CD4-positive, alpha-beta T cell treated with Interleukin-10 for 1 hour (primary cell): ENCODE measurements around the gene FBXL5.
A peak's percentile ranks its signal among the peaks of the same experiment; 100 is the strongest.
"Not testable (repeated sequence)": the region's sequence is repeated elsewhere in the genome, so short reads cannot be mapped to it uniquely, and the experiment has no call there.

ENCODE experiments used
- DNase-seq: peaks from one replicate; pipeline ENCODE4 v3.0.0-alpha.2; 2020

Gene FBXL5

DNA sequence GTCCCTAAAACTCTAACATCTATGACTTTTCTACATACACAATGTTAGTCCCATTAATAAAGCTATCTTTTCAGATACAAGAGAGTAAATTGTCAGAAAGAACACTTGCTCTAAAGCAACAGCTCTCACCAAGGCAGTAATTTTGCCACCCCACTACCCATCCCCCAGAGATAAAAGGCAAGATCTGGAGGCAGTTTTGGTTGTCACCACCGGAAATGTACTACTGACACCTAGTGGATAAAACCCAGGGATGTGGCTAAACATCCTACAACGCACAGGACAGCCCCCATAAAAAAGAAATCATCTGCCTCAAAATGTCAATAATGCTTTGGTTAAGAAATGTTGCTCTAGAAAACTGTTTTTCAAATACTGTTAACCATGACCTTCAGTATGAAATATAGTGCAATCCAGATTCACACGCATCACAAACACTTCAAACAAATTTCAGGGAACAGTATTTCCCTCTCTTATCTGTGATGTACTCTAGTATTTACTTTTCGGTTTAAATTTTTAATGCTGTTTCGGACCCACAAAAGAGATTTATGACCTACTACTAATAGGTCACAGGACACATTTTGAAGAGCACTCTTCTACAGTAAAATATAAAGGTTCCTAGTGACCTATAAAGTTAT is 5.1 kb downstream of the FBXL5 start:
- DNase-seq: peak; percentile 84

DNA sequence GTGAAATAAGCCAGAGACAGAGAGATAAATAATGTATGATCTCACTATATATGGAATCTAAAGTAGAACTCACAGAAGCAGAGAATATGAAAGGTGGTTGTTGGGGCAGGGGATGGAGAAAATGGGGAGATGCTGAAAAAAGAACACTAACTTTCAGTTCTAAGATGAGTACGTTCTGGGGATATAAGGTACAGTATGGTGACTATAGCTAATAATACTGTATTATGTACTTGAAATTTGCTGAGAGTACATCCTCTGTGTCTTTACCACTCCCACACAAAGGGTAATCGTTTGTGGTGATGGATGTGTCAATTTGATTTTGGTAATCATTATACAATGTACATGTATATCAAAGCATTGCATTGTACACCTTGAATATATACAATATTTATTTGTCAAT is 6.6 kb downstream of the FBXL5 start:
- no peak for DNase-seq

DNA sequence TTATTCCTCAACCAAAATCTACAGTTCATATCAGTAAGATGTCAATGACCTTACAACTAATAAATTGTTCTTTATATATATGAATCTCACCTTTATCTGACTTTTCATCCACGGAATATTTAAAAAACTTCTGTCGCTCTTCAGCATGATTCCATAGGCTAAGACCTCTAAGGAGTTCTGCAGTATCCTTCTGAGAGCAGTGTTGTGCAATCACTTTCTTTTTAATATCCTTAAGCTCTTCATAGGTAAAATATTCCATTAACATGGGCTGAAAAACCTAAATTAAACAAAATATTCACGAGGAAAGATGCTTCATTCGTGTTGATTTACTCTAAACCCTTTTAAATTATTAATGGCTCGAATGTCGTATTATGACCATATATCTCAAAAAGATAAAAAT is 16.7 kb downstream of the FBXL5 start:
- DNase-seq: no peak

DNA sequence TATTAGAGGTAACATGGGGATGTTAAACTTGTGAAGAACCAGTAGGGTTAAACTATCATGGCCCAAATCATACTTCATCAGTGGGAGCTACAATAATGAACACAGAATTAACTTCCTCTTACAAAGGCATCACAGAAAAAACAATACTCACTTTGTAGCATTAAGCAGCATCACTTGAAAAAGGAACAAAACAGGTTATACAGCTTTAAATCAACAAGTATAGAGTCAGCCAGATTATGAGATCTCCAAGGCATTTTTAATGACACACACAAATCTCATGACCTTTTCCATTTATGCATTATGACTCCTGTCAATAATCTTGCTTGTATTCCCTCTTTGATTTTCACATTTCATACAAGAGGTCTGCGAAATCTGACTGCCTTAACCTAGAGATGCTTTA is 18.3 kb downstream of the FBXL5 start:
- no peak for DNase-seq

DNA sequence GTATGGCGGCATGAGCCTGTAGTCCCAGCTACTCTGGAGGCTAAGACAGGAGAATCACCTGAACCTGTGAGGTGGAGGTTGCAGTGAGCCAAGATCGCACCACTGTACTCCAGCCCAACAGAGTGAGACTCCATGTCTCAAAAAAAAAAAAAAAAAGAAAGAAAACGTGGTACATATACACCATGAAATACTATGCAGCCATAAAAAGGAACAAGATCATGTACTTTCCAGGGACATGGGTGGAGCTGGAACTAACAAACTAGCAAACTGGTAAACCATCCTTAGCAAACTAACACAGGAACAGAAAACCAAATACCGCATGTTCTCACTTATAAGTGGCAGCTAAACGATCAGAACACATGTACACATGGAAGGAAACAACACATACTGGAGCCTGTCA is 37.8 kb downstream of the FBXL5 start:
- not testable (repeated sequence) for DNase-seq

DNA sequence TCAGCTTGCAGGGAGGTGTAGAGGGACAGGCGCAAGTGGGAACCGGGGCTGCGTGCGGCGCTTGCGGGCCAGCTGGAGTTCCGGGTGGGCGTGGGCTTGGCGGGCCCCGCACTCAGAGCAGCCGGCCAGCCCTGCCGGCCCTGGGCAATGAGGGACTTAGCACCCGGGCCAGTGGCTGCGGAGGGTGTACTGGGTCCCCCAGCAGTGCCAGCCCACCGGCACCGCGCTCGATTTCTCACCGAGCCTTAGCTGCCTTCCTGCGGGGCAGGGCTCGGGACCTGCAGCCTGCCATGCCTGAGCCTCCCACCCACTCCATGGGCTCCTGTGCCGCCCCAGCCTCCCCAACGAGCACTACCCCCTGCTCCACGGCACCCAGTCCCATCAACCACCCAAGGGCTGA is 40.3 kb downstream of the FBXL5 start:
- not testable (repeated sequence) for DNase-seq

DNA sequence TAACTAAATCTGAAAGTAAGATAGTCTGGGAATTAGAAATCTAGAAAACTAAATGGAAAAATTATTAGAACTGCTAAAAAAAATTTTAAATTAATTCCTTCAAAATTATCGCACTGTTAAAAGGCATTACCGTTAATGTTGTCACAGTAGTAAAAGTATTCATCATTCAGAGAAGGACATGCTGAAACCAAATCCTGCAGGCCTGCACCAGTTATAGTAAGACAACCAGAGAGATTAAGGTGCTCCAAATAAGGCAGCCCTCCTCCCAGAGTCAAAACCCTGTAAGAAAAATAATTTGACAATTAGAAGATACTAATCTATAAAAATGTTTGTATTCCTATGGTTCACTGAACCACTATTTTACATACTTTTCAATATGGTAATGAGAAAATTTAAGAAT is 43.0 kb downstream of the FBXL5 start:
- DNase-seq: no peak

DNA sequence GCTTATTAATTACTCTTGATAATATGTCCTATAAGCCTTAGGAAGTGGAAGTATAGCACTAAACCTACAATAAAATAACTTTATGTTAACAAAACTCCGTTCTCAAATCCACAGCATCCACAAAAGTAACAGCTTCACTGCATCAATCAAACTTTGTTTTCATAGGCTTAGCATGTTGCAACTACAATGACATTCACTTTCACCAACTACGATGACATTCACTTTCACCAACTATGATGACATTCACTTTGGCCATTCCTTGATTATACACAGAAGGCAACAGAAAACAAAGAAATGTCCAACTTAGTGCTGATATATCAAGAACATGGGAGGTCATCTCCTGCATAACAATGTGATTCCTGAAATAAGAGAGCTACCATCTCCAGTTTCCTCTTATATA is 44.3 kb downstream of the FBXL5 start:
- DNase-seq: no peak

DNA sequence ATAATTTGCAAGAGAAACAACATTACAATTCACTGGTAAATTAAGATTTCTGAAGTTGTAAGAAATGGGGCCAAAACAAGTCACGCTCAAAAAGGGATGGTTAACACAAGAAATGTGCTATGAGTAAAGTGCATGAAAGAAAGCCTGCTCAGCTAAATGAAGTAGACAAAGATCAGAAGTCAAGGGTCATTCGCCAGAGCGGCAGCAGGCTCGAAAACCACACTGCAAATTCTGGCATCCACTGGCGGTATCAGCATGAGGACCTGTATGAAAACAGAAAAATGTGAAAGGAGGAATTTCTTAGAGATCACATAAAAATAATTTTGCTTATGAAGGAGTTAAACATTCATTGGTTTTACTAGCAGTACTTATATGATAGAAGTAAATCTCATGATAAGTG is 49.6 kb downstream of the FBXL5 start:
- no peak for DNase-seq

DNA sequence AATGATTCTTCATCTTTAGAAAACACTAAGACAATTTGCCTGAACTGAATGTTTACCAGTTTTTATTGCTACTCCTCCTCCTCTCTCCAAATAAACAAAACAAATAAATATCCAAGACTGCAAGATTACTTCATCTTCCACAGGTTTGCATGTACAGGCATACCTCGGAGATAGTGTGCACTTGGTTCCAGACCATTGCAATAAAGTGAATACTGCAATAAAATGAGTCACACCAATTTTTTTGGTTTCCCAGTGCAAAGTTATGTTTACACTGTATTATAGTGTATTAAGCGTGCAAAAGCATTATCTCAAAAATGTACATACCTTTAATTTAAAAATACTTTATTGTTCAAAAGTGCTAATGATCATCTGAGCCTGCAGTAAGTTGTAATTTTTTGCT is 53.3 kb downstream of the FBXL5 start:
- DNase-seq: no peak

DNA sequence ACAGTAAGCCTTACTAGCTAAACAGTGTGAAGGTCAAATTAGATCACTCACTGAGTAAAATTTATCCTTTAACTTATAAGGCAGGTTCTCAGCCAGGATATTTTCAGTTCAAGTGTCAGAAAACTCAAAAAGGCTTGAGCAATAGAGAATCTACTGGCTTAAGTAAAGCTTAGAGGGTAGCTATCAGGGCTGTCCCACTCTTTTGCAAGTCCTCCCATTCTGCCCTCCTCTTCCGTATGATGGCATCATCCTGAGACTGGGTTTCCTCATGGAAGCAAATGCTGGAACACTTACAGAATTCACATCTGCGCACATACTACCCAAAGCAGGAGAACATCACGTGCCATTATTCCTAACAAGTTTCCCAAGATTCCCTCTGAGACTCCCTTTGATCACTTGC is 55.0 kb downstream of the FBXL5 start:
- no peak for DNase-seq

DNA sequence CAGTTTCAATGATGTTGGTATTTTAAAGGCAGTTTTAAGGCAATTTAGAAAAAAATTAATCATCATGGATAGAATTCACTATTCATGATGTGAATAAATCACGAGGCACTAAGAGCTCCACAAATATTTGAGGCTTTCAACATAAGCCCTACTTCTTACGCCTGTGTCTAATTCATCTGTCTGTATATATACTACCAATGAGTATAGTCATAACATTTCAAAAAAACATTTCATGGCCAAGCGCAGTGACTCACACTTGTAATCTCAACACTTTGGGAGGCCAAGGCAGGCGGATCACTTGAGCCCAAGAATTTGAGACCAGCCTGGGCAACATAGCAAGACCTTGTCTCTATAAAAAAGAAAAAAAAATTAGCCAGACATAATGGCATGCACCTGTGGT is 56.5 kb downstream of the FBXL5 start:
- no peak for DNase-seq

DNA sequence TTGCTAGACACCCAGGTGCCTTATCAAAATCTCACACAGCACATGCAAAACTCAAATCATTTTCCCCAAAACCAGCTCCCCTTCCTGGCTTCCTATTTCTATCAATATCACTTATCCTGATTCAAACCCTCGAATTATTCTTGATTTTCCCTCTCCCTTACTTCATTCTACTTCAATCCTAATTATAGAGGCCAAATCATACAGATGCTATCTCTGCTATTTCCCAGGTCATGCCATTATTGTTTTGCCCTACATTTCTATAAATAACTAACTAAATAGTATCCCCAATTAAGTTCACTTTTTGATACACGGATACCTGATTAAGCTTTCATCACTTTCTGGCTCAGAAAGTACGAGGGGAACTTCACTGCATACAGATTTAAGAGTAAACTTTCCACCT is 62.4 kb downstream of the FBXL5 start:
- DNase-seq: no peak

DNA sequence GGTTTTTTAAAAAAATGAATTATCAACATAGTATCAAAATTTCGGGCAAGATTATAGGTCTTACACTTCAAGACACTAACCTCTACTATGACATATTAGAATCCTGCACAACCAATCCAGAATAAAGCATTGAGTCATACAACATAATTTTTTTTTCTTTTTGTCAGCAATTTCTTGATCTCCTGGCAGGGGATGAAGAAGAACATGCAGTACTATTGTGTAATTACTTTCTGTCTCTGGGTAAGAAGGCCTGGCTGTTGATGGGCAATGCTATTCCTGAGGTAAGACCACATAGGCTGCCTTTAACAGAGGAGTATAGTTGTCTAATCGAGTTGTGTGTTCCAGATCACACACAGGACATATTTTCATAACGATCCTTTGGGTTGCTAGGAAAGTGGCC is 67.5 kb downstream of the FBXL5 start:
- no peak for DNase-seq

DNA sequence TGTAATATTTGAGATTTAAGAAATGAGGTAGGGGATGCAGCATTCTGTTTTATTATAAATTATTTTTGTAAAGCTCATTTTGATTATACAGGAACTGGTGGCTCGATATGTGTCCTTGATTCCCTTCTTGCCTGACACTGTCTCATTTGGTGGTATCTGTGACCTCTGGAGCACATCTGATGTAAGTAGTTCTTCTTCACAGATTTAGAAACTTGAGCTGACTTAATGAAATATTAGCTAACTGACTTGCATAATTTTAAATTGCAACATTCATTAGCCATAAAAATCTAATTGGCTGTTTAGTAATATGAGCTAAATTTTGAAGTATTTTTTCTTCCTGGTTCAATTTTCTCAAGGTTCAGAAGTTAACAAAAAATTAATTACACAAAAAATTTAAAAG is 69.1 kb downstream of the FBXL5 start:
- no peak for DNase-seq

DNA sequence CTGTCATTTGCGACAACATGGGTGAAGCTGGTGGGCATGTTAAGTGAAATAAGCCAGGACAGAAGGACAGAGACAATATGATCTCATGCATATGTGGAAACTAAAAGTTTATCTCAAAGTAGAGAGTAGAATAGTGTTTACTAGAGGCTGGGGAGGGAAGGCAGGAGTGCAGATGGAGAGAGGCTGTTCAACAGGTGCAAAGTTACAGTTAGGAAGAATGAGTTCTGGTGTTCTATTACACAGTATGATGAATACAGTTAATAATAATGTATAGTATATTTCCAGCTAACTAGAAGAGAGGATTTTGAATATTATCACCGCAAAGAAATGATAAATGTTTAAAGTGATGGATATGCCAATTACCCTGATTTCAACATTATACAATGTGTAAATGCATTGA is 69.8 kb downstream of the FBXL5 start:
- DNase-seq: no peak

DNA sequence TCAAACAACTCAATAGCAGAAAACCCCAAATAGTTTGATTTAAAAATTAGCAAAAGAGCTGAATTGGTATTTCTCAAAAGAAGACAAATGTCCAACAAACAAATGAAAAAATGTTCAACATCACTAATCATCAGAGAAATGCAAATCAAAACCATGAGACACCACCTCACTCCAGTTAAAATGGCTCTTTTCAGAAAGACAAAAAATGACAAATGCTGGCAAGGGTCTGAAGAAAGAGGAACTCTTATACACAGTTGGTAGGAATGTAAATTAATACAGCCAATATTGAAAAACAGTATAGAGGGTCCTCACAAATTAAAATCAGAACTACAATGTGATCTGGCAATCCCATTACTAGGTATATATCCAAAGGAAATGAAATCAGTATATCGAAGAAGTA is 70.4 kb downstream of the FBXL5 start:
- no peak for DNase-seq

DNA sequence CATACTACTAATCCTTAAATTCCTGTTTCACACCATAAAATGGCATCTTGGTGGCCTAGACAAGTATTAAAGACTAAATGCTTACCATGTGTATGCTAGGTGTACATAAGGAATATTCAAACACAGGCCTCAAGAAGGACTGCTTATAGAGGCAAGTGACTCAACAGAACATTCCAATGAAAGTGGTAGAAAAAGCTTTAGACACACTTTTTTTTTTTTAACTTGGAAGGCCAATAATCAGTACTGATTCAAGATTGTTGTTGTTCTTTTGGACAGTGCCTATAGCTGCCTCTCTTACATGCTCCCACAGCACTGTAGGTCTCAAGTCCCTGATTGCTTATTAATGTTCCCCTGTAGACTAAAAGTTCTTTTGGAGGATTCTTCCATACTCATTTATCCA is 77.6 kb downstream of the FBXL5 start:
- no peak for DNase-seq

DNA sequence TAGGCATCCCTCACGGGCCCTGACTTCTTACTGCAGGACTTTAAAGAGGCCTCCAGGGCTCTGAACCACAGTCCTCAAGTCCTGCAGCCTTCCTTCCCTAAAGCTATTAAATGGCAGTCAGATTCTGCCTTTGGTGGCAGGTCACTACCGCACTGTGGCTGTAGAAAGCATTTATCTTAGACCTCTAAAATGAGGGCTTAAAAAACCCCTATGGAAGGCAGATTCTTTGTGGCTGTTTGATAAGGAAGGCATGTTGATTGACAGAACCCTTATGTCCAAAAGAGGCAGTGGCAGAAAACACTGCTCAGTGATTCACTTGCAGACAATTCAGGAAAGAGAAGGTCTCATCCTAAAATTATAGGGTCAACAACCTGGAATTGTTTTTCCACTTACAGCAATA is 79.2 kb downstream of the FBXL5 start:
- DNase-seq: no peak

DNA sequence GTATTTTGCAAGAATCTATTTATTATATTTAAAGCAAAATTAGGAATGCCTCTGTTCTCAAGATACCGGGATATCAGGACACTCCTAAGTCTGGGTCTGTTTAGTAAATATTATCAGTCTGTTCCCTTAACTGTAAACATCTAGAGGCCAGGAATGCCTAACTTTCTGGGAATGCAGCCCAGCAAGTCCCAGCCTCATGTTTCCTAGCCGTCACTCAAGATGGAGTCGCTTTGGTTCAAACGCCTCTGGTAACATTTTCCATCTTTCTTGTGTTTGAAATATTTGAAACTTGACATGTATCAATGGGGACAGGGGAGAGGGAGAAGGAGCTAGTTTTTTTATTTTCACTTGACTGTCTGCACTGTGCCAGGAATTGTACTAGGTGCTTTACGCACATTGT is 85.4 kb downstream of the FBXL5 start:
- DNase-seq: no peak

DNA sequence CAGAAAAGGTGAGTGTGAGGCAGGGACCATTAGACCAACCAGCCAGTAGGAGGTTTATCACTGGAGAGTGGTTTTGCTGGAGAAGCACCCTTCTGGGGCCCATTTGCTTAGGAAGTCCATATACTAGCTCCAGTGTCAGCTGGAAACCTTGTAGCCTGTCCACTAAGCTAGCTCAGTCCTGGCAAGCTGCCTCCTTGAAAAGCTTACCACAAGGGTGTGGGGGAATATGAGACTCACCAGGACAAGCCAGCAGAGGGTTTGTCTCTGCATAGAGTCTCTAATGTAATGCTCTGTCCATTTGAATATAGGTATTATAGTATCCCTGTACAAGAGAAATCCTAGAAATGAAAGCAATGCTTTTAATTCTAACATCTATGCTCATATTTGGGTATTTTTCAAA is 86.3 kb downstream of the FBXL5 start:
- DNase-seq: no peak

DNA sequence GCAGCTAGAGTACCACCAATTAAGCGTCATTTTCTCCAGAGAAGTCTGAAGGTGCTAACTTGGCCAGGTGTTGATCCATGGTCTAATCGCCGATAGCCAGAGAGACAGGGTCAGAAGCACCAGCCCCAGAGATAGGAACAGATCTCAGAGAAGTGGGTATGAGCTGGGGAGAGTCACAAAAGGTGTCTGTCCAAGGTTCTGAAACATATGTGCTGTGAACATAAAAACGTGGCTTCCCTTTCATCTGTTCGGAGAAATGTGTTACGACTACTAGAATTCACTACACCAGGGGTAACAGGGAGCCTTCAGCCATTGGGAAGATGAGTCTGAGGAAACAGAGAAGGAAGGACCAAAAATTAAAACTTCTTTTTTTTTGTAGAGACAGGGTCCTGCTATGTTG is 91.3 kb downstream of the FBXL5 start:
- no peak for DNase-seq

DNA sequence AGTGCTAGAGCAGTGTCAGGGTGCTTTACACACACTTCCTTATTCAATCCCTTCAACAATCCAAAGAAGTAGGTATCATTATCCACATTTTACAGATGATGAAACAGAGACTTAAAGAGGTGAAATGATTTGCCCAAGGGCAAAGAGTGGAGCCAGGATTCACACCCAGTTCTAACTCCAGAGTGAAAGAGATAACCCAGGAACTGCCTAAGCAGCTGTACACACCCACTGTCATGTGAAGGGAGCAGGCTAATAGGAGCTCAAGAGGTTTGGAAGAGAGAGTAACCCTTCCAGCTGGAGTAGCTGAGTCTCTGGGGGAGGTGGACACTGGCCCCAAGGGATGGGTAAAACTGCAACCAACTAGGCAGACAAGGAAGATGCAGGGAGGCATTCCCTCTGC is 92.5 kb downstream of the FBXL5 start:
- no peak for DNase-seq

DNA sequence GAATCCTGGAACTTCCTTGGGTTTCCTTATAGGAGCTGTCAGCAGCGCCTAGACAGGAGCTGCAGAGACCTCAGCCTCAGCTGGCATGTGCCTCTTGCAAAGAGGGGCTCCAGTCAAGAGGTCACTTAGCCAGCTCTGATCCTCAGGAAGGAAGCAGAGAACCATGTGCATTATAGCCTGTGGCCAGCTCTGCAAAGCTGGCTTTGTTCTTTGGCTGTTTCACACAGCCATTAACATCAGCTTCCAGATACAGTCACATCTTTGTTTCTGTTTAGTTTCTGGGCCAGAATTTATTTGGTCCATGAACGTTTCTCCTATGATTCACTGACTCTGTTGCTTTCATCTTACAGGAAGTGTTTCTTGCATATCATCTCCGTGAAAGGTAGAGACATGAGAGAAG is 93.0 kb downstream of the FBXL5 start:
- DNase-seq: no peak

DNA sequence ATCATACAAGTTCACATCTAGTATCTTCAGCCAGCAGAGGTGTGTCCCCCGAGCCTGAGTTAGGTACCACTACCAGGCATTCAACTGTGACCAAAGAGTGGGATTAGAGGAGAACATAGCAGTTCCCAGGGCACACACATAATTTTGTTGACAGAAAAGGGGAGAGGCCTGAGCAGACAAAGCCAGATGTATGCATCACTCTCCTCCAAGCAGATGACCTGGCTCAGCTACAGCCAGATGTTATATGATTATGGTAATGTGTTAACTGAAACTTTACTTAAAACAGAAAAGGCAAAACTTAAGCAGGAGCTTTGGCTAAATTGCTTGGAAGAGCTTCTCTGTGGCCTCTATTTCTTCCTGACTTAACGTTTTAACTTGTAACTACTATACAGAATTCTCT is 96.6 kb downstream of the FBXL5 start:
- no peak for DNase-seq
